Stimulated activated CD8-positive, alpha-beta memory T cell treated with anti-CD3 and anti-CD28 coated beads, Interleukin-7, amount 100 ng/mL, for 48 hours (primary cell): ENCODE results near the gene CCDC172.
"Not testable (repeated sequence)": the region's sequence is repeated elsewhere in the genome, so short reads cannot be mapped to it uniquely, and the experiment has no call there.

Experiments
- DNase-seq, 2 donors: peaks; one replicate each; pipeline ENCODE4 v3.0.0-alpha.2; 2020; ENCODE audit warnings: low read depth in 1 of 2; ENCODE audit errors: extremely low read depth in 1 of 2

Gene CCDC172

DNA sequence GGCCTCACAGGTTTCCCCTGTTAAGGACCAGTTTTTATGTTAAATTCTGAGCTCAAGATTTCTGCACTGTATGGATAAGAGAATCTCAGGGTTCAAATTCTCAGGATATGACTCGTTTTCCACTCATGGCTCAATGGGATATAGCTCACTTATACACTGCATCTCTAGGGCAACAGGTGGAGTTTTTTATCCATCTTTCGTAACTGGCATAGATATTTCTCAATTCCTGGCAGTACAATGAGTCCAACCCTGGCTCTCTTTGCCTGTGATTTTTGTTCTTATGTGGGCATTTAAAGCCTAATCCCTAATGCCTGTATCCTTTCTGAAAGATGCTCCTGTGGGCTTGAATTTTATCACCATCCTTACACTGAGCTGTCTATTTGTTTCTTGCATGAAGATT lies 7.6 kb downstream of the CCDC172 start:
- DNase-seq, result no peak

DNA sequence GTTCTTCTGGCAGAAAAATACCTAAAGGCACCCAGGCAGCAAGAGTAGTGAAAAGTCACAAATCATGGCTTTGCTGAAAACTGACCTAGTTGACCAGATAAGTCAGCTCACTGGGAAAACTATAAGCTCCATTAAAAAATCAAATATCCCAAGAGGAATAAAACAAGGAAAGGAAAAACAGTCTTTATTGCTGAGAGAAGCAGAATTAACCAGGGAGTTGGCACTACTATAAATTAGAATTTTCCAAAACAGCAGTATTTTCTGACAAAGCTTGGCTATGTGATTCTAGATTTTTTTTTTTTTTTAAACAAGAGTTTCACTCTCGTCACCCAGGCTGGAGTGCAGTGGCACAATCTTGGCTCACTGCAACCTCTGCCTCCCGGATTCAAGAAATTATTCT lies 12.6 kb downstream of the CCDC172 start:
- no peak for DNase-seq

DNA sequence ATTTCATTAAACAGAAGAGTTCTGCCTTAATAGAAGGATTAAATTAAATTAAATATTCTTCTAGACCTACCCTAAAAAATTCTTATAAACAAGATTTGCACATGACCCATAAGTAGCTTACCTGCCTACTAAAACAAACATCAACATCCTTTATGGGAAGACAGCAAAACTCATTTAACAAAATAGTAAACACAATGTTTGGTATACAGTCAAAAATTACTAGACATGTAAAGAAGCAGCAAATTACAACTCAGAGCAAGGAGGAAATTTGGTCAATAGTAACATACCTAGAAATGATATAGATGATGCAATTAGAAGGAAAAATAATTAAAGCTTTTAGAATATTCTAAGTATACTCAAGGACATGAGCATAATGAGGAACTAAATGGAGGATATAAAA lies 27.9 kb downstream of the CCDC172 start:
- no peak for DNase-seq

DNA sequence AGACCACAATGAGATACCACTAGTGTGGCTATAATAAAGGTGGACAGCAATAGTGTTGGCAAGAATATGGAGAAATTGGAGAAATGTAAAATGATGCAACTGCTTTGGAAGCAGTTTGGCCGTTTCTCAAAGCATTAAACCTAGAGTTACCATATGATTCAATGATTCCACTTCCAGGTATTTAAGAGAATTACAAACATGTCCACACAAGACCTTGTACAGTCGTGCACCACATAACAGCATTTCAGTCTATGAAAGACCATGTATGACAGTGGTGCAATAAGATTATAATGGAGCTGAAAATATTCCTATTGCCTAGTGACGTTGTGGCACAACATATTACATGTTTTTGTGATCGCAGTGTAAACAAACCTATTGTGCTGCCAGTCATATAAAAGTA lies 29.6 kb downstream of the CCDC172 start:
- no peak for DNase-seq

DNA sequence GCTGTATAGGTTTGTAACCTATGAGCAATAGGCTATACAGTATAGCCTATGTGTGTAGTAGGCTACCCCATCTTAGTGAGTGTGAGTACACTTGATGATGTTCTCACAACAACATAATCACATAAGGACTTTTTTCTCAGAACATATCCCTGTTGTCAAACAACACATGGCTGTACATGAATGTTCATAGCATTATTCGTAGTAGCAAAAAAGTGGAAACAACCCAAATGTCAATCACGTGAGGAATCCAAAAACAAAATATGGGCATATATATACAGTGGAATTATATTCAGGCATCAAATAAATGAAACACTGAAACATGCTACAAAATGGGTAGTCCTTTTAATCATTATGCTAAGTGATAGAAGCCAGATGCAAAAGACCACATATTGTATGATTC lies 31.1 kb downstream of the CCDC172 start:
- DNase-seq, result no peak

- no peak for DNase-seq
Observed at GRCh38 chr10:116356833-116357232, 32.6 kb downstream of the CCDC172 start.

DNA sequence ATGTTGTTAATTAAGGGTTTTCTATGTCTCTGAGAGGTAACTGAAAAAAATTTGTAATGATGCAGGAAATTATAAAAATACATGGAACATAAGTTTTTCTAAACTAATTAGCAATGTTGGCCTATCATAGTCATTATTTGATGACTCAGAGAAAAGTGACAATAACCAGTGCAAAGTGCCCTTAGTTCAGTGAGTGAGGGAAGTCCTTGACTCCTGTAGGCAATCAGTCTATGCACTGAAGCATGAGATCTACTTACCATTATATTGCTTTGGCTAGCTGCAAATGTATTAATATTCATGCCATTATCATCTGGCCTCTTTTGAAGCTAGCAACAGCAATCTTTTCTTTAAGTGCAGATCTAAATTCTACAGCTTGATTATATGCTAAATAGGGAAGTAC lies 40.6 kb downstream of the CCDC172 start:
- no peak for DNase-seq

GRCh38 chr10:116371737-116372136 lies 47.5 kb downstream of the CCDC172 start:
- no peak for DNase-seq

GRCh38 chr10:116382290-116382689 lies 58.0 kb downstream of the CCDC172 start:
- no peak for DNase-seq

GRCh38 chr10:116385311-116385710 lies 61.1 kb downstream of the CCDC172 start:
- no peak for DNase-seq

DNA sequence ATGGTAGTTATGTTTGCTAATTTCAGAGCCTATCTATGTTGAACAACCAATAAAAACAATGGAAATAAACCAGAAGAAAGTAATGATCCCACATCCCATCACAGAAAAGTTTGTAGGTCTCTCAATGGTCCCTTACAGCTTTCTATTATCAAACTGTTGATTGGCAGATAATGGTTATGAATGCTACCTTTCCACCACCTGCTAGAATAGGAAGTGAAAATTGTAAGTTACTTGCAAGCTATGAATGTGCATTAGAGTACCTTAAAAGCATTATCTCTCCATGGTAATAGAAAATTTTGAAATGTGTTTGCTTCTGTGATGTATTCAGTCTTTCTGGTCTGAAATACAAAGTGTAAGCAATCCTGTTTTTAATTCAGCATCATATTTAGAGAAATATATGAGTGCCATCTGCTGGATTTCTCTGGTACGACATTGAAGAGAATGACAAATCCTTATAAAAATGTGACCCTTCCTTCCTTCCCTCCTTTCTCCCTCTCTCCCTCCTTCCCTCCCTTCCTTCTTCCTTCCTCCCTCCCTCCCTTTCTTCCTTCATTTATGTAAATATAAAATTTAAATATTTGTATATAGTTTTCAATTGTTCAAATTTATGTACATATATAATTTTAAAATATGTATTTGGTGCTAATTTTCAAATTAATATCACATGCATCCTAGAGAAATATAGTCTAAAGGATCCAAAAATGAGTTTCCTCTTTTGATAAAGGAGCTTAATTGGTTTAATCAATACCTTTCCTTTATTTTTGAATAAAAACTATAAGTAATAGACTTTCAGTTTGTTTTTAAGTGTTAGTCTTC lies 62.0 kb downstream of the CCDC172 start:
- DNase-seq, result no peak

- not testable (repeated sequence) for DNase-seq
Observed at GRCh38 chr10:116393246-116393831, 69.1 kb downstream of the CCDC172 start.

- DNase-seq, result no peak
Observed at GRCh38 chr10:116395223-116395985, 71.2 kb downstream of the CCDC172 start.

- DNase-seq, result no peak
Observed at GRCh38 chr10:116398224-116398623, 74.0 kb downstream of the CCDC172 start.

- DNase-seq, result no peak
Observed at GRCh38 chr10:116402858-116403257, 78.6 kb downstream of the CCDC172 start.

- DNase-seq, result no peak
Observed at GRCh38 chr10:116403740-116404250, 79.5 kb downstream of the CCDC172 start.

- no peak for DNase-seq
Observed at GRCh38 chr10:116408719-116409118, 84.5 kb downstream of the CCDC172 start.

DNA sequence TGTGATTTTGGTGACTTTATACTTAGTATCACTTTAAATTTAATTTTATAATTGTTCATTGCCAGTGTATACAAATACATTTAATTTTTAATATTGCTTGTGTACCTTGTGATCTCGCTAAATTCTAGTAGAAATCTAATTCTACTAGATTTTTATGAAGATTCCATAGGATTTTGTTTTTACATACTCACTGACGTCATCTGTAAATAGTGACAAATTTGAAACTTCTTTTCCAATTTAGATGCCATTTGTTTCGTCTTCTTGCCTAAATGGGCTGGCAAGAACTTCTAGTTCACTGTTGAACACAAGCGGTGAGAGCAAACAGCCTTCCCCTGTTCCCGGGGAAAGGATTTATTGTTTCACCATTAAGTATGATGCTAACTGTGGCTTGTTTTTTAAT lies 86.1 kb downstream of the CCDC172 start:
- DNase-seq, result no peak

GRCh38 chr10:116417821-116418220 lies 93.6 kb downstream of the CCDC172 start:
- no peak for DNase-seq

DNA sequence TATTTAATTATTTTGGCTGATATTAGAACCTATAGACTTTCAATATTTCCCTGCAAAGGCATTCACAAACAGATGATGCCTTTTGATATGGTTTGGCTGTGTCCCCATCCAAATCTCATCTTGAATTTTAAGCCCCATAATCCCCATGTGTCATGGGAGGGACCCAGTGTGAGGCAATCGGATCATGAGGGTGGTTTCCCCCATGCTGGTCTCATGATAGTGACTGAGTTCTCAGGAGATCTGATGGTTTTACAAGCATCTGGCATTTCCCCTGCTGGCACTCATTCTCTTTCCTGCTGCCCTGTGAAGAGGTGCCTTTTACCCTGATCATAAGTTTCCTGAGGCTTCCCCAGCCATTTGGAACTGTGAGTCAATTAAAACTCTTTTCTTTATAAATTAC lies 94.1 kb downstream of the CCDC172 start:
- no peak for DNase-seq

DNA sequence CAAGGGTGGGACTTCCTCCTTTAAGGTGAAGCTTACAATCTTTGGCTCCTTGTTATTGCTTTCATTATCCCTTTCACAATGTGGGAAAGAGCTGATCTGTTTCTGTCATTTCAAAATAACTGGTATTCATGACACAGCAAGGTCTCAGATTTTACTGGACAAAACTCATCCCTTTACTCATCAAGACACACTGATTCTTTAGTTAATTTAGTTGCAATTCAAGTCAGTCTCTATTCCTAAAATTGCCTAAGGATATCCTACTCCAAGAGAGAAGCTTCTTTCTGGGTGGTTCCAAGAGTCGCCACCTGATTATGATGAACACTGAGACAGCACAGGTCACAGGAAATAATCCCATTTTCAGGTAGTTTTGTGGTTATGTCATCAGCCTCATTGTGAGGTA lies 97.6 kb downstream of the CCDC172 start:
- DNase-seq, result no peak

DNA sequence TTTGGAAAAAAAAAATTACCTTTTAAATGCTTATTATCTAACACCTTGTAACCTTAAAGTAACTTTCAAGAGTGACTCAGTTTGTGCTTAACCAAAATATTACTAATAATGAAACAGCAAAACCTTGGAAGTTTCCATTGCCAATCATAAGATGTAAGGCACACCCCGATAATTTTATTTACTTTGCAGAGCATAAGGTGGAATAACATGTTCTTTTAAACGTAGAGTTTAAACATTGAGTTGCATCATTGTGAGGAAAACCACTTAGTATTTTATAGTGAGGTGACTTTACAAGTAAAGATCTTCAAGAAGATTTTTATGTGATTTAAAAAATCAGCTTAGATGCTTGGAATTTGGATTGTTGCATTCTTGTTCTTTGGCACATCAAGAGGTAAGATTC lies 103.4 kb downstream of the CCDC172 start, which contains the start of gene PNLIPRP3:
PNLIPRP3 (plus strand) TSS at position 177 of the 400 bp plus-strand sequence; CDS start at position 343, 166 bp downstream.
- DNase-seq, result no peak
